ELF-1 (cell line): ENCODE data around the gene ACVR1.
A peak's percentile ranks its signal among the peaks of the same experiment; 100 is the strongest.
"Not testable (repeated sequence)": the region's sequence is repeated elsewhere in the genome, so short reads cannot be mapped to it uniquely, and the experiment has no call there.

Experiments used
- DNase-seq: peaks from one replicate; pipeline ENCODE4 v3.0.0-alpha.2; 2016; ENCODE audit warnings: low read depth, low spot score

ACVR1 gene

DNA sequence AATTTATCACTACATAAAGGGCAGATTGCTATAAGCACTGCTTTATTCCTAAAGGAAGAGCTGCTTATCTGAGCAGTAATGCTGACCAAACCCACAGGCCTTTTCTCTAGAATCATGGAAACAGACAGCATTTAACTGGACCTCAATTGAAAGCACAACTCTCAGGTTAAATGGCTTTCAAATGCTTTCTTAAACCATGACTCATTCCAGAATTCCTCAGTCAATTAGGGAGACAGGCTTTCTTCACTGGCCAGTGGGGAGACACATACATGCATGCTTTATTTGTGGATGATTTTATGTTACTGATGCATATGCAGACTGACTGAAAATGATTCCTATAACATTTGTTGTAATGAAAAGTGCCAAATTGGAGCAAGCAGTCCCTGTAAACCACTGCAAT is 114.6 kb downstream of the ACVR1 start:
- DNase-seq, result no peak

DNA sequence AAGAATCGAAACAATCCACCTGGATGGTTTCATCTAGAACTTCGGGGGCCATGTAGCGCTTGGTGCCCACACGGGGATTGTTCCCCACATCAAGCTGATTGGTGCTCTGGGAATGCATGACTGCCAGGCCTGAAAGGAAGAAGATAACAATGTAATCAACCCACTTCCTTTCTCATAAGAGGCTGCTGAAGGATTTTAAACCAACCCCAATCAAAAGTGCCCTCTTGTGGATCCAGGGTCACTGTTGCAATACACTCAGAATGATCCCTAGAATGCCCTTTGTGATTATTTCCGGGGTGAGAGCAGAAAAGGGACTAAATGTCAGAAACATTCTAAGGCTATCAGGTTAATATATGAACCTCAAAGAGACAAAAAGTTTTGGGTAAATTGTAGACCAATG is 115.2 kb downstream of the ACVR1 start:
- no peak for DNase-seq

DNA sequence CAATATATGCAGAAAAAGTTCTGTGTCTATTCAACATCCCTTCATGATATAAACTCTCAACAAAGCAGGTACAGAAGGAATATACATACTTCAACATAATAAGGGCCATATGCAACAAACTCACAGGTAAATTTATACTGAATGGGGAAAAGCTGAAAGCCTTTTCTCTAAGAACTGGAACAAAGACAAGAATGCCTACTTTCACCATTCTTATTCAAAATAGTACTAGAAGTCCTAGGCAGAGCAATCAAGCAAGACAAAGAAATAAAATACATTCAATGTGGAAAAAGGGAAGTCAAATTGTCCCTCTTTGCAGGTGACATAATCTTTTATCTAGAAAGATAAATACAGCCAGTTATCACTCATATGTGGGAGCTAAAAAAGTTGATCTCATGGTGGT is 116.3 kb downstream of the ACVR1 start:
- no peak for DNase-seq

DNA sequence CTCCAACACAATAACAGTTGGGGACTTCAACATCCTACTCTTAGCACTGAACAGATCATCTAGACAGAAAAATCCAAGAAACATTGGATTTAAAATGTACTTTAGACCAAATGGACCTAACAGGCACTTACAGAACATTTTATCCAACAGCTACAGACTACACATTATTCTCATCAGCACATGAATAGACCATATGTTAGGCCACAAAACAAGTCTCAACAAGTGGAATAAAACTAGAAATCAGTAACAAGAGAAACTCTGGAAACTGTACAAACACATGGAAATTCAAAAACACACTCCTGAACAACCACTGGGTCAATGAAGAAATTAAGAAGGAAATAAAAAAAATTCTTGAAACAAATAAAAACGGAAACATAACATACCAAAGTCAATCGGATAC is 117.5 kb downstream of the ACVR1 start:
- DNase-seq, result no peak

DNA sequence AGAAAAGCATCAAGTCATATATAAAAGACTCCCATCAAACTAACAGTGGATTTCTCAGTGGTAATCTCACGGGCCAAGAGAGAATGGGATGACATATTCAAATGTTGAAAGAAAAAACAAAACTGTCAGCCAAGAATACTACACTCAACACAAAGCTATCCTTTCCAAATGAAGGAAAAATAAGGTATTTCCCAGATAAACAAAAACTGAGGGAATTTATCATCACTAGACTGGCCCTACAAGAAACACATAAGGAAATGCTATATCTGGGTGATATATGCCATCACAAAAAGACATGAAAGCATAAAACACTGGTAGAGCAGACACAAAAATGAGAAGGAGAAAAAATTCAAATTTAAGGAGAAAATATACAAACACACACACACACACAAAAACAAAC is 118.6 kb downstream of the ACVR1 start:
- no peak for DNase-seq

DNA sequence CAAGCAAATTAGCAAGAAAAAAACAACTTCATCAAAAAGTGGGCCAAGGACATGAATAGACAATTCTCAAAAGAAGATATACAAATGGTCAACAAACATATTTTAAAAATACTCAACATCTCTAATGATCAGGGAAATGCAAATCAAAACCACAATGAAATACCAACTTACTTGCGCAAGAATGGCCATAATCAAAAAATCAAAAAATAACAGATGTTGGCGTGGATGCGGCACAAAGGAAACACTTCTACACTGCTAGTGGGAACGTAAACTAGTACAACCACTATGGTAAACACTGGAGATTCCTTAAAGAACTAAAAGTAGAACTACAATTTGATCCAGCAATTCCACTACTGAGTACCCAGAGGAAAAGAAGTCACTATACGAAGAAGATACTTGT is 119.7 kb downstream of the ACVR1 start:
- not testable (repeated sequence) for DNase-seq

DNA sequence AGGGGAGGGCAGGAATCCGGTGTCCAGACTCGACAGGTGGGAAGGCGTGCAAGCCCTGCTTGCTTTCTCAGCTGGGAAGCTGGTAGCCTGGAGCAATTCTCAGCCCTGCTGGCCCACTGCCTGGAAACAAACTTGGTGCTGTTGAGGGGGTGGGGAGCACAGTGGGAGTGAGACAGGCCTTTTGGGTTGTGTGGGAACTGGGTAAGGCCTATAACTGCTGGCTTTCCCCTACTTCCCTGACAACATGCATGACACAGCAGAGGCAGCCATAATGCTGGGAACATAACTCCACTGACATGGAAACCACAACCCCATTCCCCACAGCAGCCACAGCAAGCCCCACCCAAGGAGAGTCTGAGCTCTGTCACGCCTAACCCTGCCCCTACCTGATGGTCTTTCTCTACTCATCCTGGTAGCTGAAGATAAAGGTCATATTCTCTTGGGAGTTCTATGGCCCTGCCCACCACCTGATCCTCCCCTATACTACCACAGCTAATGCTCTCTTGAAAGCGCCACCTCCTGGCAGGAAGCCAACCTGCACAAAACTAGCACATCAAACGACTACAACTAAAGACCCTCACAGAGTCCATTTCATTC is 124.6 kb downstream of the ACVR1 start:
- peak; percentile 78 for DNase-seq

DNA sequence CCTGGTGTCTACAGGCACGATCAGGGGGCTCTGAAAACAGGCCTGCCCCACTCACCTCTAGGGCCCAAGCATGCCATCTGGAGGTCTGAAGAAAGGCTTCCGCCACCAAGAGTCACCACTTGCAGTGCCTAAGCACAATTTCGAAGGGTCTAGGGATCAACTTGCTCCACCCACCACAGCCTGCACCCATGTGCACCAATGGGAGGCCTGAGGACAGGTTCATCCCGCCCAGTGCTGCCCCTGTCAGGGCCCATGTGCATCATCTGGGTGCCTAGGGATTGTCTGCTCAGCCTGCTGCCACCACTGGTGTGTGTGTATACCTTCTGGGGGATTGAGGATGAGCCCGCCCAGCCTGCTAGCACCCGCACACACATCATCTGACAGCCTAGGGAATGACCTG is 126.4 kb downstream of the ACVR1 start:
- no peak for DNase-seq

DNA sequence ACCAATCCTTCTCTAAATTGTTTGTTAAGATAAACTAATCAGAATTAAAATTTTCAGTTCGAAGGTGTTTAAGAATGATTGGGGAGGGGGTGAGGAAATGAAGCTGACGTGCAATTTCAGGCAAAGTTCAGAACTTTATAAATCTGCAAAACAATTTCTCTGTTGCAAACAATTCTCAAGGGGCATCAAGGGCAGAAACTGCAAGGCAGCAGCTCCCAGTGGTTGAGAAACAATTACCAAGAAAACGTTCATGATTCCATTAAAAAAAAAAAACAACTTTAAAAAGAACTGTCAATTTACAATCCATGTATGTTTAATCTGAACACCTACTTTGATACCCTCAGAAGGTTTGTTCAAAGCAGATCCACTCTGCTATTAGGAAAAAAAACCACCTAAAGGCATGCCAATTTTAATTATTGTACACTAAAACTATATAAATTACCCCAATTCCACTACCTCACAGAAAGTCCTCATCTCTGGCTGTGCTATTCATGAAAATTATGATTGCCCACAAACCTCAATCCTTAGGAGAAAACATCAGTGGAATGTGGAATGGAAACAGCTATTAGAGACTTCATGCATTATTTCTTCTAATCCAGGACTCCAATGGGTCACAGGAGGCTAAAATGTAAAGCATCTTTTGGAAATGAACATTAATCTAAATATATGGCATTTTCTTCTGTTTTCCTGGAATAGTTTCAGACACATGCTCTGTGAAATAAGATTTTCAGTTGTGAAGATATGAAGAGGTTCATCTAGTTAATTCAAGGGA is 127.6 kb downstream of the ACVR1 start:
- DNase-seq, result no peak

DNA sequence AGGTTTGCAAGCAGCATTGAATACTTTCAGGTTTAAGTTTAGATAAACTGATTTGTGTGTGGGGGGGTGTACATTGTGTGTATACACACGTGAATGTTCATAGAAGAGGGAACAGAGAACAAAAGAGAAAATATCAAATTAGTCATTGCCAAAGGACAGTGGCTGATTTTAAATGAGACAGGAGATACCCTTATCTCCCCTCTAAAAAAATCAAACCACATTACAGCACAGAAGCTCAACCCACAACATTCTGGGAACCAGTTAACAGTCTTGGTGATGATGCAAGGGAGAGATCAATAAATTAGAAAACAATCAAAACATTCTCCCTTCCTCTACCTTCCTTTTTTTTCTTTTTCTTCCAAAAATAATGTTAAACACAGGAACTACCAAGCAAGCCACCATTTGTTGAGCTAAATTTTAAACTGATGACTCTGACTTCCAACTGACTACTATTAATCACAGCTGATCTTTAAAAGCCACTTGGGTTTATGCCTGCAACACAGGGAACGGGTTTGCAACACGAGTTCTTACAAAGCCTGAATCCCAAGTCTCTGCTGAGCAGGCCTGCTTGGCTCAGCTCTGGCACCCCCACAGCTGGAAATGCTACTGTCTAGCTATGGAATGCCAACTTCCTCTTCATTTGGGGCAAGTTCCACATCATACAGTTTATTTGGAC is 128.3 kb downstream of the ACVR1 start:
- no peak for DNase-seq

DNA sequence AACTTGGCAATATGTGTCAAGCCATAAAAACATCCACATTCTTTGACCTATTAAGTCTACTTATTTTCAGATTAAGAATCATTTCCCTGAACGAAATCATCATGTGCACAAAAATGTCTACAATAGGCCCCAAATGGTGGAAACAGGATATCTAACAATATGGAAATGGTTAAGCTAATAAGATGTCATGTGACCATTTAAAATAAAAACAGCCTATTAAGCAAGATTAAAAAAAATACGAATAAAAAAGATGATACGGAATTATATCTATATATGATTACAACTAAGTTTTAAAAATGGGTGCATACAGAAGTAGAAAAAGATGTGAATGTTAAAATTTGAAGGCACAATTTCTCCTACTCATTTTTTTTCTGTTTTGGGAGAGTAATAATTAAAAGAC is 128.8 kb downstream of the ACVR1 start:
- no peak for DNase-seq

DNA sequence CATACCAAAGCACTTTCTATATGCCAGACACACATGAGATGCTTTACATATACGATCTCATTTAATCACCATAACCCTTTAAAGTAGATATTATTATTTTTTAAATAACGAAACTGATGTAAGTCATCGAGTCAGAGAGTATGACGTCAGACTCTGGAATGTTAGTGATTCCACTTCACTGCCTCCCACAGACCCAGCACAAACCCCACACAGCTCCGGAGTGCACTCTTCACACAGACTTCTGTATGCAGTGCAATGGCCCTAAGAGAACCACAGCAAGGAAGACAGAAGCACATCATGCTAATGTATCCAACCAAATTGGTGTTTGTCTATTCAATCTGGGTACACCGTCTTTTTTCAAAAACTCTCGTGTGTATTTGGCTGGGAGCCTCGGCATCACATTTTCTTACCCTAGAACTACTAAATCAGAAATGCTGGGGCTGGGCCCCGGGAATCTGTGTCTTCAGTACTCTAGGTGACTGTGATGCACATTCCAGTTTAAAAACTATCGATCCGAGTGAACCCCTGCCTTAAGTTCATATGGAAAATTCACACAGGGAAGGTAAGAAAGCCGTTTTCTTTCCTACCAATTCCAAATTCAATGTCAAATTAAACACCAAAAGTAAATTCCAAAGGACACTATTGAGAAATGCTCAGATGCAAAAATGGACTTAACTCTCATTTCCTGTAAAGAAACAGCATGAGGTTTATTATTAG is 129.7 kb downstream of the ACVR1 start:
- no peak for DNase-seq

DNA sequence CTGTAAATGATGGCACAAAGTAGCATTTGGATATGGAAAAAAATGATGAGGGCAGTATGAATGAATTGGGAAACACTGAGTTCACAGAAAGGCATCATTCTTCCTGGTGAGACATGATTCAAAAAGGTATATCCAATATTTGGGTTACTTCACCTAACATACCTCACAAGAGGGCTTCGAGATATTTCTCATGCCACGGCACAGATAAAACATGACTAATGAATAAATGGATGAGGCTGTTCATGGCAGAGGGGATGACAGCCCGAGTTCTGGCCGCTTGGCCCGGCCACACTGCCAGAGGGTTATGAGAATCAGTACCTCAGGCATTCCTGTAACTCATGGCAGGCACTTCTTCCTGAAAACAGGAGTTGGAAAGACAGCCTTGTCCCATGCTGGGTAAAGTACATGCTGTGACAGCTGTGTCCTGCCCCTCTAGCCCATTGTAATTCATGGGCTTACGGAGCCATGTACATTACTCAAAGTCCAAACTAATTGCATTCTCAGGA is 131.5 kb downstream of the ACVR1 start:
- no peak for DNase-seq

DNA sequence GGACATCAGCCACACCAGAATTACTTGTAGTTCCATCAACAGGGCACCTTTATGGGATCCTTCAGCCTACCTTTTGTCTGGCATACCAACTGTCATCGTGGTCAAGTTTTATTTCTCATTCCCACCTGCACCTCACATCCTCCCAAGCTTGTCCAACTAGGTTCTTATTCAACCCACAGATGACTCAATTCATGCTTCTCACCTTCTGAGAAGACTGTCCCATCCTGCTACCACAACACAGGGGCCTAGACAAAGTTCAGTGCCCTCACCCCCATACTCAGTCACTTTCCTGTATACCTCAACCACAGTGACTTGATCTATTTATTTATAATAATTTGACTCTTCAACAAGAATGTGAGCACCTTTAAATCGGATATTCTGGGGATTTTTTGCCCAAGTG is 133.1 kb downstream of the ACVR1 start:
- DNase-seq, result no peak

DNA sequence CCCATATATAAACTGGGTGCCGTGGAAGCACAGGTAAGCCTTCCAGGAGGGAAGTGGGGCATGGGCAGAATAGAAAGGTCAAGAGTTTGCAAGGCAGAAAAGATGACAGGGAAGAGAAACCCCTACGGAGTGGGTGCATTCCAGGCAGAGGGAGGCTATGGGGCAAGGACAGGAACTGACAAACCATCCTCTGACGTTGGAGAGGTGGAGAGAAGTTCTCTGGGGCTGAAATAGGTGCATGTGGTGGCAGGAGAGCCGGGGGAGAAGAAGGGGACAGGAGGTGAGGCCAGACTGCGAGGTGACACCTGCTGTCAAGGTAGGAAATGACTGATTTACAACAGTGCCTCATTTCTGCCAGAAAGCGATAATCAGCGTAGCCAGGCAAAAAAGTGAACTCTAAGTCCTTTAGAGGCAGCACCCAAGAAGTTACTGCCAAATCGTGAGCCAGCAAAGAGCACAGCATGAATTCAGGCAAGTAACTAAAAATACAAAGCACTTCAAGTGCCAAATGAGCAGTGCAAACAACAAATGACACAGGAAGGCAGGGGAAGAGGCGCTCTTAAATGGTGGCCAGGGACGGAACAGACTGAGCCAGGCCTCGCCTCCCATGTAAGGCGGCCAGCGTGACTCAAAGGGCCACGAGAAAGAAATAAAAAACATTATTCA is 134.2 kb downstream of the ACVR1 start:
- no peak for DNase-seq

DNA sequence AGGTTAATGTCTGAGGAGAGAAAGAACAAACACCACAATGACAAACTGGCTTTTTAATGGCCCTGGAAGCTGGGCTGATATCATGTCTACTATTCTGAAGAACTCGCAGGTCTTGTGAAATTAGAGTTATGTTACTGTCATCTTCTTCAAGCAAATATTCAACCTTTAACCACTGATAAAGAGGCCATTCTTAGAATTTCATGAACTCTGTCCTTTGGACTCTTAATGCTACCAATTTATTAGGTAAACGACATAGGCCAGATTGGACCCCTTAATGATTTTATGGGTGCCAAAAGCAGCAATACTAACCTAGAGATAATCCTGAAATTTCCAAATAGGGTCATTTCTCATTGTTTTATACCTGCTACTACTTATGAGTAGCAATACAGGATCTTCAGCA is 138.5 kb downstream of the ACVR1 start:
- no peak for DNase-seq

DNA sequence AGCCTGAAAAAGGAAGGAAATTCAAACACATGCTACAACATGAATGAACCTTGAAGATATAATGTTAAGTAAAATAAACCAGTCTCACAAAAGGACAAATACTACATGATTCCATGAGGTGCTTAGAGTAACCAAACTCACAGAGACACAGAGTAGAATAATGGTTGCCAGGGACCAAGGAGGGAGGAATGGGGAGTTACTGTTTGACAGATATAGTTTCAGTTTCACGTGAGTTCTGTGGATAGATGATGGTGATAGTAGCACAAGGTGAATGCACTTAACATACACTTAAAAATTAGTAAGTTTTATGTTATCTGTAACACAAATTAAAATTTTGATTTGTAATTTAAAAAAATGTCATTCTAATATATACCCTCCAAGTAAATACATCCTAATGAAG is 140.6 kb downstream of the ACVR1 start:
- no peak for DNase-seq

DNA sequence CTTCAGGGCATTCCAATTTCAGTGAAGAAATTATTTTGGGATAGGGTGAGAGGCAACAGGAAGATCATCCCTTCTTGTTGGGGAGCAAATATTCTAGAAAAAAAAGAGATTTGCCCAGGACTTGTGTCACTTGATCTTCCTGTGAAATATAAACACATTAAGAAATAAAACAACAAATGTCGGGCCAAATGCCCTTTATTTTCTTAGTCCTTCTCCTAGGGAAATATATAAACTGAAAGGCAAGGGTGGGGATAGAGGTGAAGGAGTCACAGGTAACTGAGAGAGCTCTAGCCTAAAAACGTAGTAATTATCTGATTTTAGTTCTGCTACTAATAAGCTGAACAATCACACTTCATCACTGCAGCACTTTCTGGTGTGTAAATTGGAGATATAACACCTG is 142.9 kb downstream of the ACVR1 start:
- no peak for DNase-seq

DNA sequence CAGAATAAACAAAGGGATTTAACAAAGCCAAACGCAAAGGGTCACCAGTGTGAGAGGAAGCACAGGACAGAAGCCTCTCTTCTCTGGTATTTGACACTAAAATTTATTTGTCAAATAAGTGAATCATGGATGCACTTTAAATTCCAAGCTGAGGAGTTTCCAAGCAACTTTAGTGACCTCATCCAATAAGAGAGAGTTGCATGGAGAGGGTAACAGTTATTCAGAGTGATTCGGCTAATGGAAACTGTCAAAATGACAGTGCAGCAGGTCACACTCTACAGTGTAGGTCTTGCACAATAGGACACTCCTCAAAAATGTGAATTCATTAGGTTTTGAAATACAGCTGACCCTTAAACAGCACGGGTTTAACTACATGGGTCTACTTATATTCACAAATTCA is 143.5 kb downstream of the ACVR1 start:
- no peak for DNase-seq

DNA sequence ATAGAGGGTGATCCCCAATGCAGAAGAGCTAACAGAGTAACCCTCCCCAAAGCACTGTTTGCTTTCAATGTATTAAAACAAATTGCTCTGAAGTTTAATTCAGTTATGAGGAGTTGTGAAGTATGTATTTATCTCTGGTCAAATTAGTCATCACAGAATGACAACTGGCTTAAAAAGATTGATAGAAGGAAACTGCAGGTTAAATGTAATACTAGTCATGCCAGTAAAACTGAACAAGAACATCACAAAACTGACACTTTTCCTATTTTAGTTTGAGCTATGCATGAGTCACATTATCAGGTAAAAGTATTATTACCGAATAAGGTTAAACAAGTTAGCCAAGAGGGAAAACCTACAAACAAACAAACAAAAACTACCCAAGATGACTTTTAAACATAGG is 148.4 kb downstream of the ACVR1 start:
- no peak for DNase-seq

DNA sequence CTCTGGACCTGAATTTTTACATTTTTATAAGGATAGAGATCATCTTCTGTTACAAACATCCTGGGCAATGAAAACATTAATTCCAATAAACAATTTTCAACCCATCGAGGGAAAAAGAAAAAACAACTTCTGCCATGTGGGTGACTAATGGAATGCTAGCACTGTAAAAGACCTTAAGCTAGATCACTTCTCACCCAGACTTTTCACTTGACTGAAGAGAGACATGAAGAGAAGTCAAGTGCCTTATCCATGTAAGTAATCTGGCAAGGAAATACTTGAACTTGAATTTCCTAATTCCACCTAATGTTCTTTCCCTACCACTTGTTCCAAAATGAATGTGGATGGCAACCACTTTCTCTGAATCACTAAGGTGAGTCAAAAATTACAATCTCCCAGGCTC is 149.2 kb downstream of the ACVR1 start:
- DNase-seq, result no peak

DNA sequence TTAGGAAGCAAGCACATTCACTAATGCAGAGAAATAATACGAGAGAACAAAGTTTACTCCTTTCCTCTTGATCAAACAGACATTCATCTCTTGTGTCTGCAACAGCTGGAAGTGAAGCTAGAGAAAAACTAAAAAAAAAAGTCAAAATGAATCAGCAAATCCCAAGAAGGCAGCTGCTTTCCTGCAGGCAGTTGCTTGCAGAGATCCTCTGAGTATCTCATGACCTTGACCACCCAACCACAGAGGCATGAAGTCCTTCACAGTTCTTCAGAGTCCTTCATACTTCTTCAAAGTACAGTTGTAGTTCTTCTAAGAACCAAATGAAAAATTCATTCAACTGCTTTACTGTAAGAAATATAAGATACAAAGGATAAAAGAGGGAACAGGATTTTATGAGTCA is 150.3 kb downstream of the ACVR1 start:
- no peak for DNase-seq
